GM18861 (cell line): ENCODE results near the gene ATP8A1.

Experiments
- ATAC-seq: cut with Tn5 transposase; IDR thresholded peaks from one replicate; pipeline ENCODE4 v1.9.1; 2021; ENCODE audit not compliant: unreplicated experiment

ATP8A1 gene

DNA sequence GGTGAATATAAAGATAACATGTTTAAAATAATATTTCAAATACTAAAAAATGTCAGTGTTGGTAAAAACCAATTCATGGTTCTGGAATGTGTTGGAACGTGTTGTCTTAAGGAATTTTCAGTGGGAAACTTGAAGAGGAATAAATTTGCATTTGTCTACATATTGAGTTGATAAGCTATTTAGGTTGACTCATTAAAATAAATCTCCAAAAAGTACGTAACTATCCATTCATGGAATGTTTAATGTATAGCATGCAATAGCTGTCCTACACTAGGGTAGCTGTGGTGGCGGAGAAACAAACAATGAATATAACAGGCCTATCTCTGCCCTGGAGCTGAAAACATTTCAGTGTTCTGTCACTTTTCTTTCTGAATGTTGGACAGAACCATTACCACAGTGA, 239.4 kb downstream of the ATP8A1 start:
- ATAC-seq: no peak

DNA sequence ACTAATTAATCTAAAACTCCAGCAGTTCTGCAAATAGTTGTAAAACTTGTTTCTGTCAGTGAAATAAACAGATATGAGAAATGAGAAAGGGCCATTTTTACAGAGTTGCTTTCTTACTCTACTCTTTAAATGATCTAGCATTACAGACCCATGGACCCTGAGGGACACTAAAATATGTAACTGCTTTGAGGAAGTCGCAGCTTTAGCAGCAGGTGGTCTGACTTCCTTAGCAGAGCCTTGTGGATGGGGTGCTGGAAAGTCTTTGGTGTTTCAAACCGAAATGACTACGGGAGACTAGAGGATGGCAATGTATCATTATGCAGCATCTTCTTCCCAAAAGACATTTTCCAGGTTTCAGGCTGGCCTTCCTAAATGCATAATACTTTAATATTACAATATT, 240.9 kb downstream of the ATP8A1 start:
- ATAC-seq: no peak

DNA sequence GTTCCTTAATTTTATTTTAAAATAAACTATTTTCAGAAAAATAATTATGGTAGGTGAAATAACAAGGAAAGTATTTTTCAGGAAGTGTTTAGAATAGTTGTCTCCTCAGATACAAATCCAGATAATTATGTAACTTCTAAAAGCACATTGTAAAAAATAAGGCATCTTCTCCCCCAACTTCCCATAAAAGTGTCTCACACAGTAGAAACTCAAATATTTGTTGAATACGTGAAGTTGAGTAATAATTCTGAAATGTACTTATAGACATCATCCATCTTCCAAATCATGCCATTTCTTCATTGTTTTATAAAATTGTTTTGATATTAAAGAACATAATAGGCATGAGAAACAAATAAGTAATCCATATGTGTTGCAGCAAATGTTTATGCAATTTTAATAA, 241.6 kb downstream of the ATP8A1 start:
- no peak for ATAC-seq

DNA sequence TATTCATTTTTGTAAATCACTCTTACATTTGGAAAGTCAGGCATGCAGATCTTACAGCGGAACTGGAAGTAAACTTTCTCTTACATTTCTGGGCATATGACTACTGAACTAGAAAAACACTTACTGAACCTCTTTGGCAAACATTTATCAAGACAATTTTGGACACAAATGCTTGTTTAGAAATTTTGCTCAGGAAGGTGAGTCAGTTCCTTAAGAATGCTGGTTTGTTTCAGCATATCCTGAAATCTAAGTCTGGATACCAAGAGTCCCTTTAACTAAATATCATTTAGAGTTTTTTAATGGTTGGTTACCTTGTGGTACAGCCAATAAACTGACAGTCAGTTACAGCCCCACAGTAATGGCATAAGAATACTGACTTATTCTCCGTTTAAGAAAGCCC, 244.7 kb downstream of the ATP8A1 start:
- ATAC-seq: no peak

DNA sequence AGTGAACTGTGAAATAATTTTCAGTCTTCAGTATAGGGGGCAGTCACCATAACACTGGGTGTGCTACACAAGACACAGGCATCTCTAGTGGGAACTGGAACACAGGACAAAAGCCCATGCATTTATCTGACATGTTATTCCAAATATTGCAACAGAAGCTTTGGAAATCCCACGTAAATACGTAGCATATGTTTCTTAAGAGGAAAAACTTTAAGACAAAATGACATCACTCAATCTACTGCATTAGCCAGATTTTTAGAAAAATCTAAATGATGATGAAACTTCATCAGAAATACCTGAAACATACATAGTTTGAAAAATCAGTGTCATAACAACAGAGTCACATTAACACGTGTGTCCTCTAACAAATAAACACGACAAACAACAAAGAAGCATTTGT, 245.1 kb downstream of the ATP8A1 start:
- ATAC-seq: no peak

DNA sequence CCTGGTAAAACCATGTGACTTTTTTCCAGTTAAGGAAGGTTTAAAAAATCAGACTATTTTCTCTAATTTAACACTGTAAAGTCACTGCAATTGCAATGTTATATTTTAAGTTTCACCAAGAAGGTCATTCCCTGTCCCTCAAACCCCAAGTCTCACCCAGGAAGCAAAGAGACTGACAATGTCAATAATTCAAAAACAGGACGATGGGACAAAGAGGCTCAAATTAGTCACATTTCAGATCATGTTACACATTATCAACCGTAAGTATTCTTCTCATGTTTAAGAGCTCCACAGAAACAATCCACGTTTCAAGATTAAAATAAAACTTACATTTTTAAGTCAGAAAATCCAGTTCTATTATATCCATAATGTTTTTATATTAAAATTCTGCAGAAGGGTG, 246.5 kb downstream of the ATP8A1 start:
- no peak for ATAC-seq

DNA sequence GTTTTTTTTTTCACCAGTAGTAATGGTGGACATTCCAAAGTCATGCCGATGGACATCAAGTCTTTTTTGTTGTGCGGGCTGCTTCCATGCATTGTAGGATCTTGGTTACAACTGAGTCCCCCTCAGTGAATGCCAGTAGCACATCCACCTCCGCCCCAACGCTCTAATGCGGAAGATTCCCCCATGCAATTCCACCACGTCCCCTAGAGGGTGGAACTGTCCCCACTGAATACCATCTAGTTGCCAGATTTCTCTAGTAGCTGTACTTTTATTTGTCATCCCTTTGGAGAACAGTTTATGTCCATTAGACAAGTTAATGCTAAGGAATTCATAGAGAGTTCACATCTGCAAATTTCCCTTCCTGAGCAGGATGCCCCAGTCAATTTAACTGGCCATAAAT, 252.9 kb downstream of the ATP8A1 start:
- ATAC-seq: no peak

DNA sequence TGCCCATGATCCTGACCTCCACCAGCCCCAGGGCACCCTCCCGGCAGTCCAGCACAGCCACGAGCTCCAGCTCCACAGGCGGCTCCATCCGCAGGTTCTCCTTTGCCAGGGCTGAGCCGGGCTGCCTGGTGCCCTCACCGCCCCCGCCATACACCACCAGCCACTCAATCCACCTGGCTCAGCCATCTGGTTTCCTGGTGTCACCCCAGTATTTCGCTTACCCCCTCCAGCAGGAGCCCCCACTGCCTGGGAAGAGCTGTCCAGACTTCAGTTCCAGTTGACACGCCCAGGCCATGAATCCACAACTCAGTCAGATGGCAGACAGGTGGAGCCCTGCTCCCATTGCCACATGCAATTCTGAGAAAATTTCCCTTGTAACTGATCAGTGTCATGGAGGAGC, 255.7 kb downstream of the ATP8A1 start:
- no peak for ATAC-seq

DNA sequence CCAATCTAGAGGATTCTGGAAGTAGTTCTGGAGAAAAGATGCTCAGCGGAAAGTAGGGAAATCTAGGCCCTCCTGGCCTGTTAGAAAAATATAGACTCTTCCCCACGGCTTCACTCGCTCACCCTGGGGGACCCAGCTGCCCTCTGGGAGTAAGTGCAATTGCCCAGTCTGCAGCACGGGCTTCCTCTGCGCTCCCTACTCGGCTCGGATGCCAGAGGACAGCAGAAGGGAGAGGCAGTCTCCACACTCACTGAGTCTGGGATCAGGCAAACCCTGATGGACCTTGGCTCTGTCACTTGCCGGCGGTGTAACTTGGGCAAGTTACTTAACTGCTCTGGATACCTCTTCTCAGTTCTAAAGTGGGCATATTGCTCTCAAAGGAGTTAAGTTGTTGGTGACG, 257.5 kb downstream of the ATP8A1 start:
- no peak for ATAC-seq

DNA sequence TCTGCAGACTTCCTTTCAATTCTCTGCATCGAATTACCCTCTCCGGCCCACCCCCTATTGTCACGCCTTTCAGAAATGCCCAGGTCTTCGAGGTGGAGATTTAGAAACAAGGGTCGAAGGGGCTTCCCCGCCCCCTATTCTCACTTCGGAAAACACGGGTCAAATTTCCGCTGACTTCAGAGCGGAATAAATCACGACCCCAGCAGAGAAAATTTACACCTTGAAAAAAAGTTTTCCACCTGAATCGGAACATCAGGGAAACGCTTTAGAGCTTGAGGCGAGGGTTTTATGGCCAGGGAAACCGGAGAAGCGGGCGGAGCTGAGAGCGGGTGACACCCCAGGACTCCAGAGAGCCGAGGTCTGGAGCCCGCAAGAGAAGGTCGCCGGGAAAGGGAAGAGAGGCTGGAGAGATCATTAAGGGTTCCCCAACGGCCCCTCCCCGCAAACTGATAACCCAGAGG, 258.0 kb downstream of the ATP8A1 start:
- no peak for ATAC-seq

DNA sequence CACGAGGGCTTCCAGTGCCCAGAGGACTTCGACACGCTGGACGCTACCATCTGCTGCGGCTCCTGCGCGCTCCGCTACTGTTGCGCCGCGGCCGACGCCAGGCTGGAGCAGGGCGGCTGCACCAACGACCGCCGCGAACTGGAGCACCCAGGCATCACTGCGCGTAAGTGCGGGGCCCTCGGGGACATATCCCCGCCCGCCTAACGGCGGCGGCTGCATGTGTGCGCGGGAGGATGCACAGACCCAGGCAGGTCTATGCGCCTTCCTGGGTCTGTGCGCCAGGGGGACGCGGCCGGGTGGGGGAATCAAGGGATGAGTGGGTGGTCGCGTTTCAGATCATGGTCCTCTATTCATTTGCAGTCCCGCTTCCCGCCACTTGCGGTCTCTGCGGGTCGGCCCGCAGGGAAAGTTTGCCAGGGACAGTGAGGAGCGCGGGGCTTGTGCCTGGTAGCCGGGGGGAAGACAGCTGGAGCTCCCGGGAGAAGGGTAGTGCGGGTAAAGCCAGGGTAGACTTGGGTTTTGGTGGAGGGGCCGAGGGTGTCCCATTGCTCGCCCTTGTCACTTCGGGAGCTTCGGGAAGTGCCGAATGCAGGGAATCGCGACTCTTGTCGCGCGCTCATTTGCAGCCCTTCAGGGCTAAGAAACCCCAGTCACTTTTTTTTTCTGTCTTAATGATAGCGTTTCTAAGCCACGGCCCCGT, 258.6 kb downstream of the ATP8A1 start:
- ATAC-seq: peak; percentile 18

DNA sequence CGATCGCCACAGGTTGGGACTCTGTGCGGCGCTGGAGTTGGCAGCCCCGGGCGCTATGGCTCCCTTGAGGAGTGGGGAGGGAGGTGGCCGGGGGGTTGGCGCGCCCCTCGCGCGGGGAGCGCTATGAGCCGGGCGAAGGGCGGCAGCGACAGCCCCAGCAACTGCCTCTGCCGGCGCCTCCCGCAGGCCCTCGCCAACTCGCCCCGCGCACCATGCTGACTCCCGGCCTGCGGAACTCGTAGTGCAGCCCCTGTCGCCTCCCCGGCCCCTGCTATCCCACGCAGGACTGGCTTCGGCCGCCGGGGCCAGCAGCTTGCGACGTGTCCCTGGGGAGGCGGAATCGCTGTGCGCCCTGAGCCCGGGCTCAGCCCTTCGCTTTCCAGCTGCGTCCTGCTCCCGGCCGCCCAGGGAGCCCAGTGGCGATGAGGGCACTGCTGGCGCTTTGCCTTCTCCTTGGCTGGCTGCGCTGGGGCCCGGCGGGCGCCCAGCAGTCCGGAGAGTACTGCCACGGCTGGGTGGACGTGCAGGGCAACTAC, 259.2 kb downstream of the ATP8A1 start:
- peak; percentile 18 for ATAC-seq

DNA sequence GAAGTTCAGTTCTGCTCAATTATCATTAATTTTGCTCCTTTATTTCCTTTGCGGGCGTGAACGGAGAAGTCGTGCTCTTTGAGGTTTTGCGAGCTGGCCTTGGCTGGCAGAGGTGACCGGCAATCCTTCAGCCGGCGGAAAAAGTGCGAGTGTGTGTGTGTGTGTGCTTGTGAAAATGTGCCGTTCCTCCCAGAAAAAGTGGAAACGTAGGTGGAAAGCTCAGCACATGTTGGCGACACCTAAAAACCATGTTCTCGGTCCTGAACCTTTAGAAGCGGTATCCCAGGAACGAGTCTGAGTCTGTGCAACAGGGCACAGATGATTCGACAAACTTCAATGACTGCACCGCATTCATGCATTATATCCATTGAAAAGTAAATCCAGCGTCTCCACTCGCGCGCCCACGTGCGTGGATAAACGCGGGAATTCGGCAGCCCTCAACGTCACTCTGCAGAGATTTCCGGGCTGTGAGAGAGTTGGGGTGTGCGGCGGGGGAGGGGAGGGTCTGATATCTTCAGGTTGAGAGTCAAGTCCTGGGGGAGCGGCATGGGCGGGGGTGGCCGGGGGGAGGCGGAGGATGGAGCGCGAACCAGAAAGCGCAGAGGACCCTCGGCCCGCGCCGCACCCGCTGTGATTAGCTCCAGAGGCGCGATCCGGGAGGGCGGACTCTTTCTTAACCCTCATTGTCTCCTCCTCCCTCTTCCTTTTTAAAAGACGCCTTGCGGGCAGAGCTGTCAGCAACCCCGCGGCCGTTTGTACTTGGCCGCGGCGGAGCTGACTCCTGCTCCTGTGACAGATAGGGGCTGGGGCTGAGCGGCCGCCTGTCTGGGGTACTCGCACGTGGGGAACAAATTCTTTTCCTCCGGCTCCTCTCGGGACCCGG, 259.9 kb downstream of the ATP8A1 start, which contains the start of gene SHISA3:
TSS of gene SHISA3 (plus strand) at position 737 of the 883 bp plus-strand sequence. CDS start 569 bp downstream, outside the sequence.
- peak; percentile 37 for ATAC-seq

DNA sequence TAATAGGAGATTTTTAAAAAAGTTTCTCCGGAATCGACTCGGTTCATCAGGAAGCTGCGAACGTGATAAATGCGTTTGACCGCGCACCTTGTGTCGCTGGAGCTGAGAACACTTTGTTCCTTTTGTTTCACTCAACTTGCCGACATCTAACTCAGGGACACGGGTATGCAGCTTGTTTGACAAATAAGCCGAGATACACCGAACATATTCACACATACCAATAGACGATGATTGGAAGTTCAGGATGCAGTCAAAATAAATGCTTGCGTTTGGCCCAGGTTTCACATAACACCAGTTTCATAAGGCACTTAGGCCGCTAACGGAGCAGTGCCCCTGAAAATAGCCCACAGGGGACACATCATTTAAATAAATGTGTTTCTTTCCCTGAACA, 260.5 kb downstream of the ATP8A1 start:
- no peak for ATAC-seq

DNA sequence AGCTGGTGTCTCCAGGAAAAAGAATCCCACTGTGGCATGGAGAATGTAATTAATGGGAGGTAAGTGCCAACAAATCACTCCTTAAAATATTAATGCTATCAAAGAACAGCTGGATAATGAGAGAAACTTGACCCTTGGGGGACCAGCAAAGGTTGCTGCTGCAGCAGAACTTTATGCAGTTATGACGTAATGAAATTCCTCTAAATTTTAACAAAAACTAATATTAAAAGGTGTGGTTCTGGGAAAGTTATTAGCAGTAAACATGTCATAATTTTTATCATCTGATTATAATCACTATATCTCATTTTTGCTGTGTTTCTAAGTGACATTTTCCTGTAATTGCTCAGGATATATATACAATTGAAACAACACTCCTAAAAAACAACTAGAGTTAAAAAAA, 261.3 kb downstream of the ATP8A1 start:
- ATAC-seq: no peak

DNA sequence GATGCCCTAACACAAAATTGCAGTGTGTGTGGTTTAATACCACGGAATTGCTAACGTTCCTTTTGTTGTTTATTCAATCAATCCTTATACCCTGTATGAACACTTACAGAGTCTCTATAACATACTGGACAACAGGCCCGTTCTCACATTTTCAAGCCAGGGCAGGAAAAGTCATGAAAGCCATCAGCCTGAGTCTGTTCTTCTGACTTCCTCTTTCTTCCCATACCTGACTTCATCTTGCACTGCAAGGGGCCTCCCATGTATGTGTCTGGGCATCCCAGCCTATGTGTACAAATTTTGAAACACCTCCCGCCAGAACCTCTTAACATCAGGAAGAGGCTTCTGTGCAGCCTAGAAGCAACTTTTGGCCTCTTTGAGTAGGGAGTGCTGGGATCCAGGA, 264.5 kb downstream of the ATP8A1 start:
- no peak for ATAC-seq

DNA sequence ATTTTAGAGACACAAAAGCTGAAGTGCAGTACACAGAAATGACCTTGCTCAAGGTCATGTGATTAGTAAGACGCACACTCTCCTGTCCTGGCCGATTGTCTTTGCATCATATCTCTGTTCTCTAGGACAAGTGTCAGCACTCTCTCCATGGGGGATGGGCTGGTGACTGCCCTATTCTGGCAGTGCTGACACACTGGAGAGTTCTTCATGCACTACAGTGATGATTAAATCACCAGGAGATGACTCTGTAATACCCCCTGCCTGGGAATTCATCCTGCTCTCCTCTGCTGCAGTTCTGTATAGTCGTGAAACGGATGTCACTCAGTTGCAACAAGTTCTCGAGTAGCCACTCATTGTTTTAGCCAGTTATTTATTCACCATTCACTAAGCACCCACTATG, 264.9 kb downstream of the ATP8A1 start:
- ATAC-seq: no peak

DNA sequence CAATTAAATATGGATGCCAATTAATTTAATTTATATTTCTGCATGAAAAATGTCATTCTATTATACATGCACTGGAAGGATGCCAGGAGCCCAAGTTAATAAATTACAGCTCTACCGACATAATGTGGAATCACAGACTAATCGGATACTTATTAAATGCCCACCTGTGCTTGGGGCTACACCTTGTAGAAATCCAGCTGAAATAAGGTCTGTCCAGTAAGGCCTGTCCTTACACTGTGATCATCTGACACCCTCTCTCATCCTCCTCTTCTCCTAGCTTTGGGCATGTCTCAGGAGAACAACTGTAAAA, 265.6 kb downstream of the ATP8A1 start:
- ATAC-seq: no peak

DNA sequence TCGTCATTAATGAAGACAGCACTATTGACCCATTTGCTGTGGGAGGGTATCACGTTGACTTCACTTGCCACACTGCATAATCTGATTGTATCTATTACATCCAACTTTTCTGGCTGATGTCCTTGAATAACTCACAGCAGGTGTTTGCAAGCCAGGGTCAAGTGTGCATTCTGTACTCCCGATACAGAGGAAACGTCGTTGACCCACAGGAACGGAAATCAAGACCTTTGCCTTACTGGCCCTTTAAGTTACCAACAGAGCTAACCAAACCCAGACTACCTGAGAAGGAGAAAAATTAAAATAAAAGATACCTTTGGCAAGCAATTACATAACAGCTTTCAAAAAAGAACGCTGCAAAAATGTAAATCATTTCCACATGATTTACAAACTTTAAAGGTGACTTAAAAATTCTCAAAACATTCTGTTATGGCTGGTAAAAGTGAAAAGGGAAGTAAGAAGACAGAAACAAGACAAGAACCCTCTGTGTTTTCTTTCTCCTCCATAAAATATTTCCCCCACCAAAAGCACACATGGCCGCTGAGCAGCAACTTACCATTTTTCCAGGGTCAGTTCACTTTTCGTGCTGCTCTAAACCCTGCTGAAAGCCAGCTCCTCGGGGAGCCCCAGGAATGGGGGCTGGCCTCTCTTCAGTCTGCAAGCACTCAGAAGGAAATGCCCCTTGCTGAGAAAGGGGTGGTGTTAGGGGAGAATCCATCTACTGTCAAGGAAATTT, 266.1 kb downstream of the ATP8A1 start:
- ATAC-seq: no peak

DNA sequence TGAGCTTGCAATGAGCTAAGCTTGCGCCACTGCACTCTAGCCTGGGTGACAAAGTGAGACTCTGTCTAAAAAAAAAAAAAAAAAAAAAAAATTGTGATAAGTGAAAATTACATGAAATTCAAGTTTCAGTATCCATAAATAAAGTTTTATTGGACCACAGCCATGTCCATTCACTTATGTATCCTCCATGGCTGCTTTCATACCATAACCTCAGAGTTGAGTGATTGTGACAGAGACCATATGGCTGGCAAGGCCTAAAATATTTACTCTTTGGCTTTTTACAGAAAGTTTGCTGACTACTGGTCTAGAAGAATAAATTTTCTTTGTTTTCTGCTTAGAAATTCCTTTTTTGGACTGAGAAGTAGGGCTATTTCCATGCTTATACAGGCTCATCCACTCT, 271.4 kb downstream of the ATP8A1 start:
- ATAC-seq: no peak

DNA sequence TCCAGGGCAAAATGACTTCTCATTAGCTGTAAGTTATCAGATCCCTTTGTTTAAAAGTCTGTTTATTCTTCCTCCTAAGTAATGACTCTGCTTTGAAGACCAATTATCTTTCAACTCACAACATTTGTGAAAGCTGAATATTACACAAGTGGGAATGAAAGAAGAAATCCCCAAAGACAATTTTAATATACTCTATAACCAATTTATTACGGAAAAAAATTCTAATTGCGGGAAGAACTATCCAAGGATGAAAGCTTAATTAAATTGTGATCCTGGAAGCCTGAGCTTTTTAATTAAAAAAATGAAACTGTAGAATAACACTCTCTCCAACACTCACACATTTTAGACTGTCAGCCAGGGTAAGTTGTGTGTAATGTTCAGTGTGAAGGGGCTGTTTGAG, 275.2 kb downstream of the ATP8A1 start:
- no peak for ATAC-seq

DNA sequence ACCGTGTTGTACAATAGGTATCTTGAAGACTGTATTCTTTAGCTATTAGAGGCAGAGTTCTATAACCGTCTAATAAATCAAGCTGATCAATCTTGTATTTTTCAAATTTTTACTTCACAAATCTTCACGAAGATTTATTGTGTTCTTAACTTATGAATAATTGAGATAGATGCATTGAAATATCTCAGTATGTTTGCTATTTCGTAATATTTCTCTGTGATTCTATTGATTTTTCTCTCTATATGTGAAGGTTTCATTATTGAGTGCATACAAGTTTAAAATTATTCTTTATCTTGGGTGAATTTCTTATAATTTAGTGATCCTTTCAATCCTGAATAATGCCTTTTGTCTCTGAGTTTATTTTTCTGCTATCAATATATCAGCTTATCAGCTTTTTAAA, 279.4 kb downstream of the ATP8A1 start:
- ATAC-seq: no peak
